ENCODE data around the gene PLAGL1.

The PLAGL1 gene

DNA sequence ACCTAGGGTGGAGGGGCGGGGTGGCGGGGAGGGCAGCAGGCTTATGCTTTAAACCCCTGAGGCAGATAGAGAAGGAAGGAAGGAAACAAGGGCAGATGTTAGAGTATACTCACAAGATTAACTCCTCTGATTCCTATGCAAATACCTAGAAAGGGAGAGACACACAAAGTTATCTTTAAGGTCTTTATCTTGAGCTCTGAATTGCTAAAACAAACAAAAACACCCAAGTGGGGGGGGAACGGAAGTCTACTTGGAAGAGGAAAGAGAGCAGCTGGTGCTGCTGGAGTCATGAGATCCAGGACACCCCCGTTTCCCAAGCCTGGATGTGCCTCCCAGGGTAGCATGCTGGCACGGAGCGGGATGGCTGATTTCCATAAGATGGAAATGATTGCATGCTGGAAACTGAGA, 43.4 kb downstream of the PLAGL1 start:
- no peak for DNase-seq

DNA sequence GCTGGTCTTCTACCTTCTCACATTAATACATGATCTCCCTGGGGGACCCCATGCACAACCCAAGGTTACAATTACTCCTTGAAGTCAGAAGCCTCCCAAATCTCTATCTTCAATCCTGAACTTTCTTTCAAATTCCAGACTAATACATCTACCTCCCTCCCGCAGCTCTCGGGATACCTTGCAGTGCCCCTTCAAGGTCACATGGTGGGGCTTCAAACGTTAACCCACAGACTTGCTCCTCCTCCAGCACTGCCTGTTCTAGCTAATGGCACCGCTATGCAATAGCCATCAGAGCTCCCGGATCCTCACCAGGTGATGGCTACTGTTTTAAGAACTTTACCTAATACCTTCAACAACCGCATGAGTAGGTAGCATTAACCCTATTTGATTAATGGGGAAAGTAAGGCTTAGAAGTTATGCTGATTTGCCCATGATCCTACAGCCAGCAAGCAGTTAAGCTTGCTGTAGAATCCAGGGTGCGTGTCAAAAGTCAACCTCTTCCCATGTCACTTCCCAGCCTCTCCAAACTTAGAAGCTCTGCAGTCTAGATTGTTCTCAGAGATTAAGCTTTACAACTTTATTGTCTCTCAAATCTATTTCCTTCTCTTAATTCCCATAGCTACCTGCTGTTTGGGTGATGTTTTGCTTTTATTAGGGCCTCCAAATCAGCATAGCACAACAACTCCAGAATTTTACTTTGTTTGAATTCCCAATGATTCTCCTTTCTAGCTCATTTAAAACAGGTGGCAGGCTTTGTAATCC, 44.7 kb downstream of the PLAGL1 start:
- no peak for DNase-seq

GRCh38 chr6:143961886-143962878, 45.9 kb downstream of the PLAGL1 start:
- no peak for DNase-seq

GRCh38 chr6:143961066-143961465, 47.0 kb downstream of the PLAGL1 start:
- DNase-seq: no peak

DNA sequence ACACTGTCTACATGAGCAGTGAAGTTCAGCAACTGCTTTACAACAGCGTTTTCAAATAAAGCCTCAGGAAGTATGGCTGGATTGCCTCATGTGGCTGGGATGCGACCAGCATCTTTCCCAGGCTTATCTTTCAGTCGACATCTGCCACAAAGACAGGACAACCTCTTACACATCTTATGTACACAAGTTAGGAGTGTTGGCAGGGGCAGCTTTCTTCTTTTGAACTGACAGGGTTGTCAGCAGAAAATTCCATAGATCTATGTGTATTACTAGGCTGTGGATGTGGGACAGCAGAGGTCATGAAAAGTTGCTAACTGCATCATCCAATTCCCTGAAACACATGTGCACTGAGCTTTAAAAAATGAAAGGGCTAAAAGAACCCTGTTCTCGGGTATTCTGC, 48.1 kb downstream of the PLAGL1 start:
- DNase-seq: no peak

- no peak for DNase-seq
These were observed 49.1 kb downstream of the PLAGL1 start for GRCh38 chr6:143958839-143959399.

DNA sequence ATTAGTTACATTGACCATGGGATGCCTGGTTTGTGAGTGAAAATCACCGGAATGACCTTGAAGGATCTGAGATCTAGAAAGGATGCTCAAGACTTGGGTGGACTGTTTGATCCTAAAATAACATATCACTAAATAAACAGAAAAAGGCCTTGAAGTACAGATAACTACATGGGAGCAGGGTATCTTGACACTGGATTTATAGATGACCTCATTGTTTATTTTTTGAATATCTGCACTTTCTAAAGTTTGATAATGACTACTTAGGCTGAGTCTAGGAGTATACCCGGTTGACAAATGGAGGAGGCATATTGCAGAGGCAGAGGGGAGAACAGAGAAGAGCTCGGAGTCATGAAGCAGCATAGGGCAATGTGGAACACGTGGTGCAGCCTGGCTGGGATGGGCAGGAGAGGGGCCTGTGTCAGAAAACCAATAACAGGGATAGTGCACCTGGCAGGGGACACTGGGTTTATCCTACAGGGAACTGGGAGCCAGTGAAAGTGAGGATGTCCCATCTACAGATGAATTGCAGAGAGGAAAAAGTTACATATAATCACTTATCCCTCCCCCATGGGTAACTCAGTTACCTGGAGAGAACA, 50.3 kb downstream of the PLAGL1 start:
- DNase-seq: no peak

GRCh38 chr6:143955971-143956370, 52.1 kb downstream of the PLAGL1 start:
- no peak for DNase-seq

DNA sequence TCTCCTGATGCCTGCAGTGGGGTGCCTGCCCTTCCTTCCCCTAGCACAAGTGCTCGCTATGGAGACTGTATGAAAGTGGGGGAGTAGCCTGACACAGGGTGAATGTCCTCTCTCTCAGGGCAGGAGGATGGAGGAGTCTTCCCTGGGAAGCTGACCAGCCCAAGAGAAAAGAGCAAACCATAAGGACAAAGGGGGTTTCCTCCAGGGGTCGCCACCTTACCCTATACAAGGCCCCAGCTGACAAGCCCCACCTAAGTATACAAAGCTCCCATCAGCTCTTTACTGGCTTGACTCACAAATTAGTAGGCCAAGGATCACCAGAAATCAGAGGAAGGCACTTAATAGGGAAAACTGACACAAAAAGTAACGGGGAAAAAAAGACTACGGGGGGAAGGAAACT, 54.1 kb downstream of the PLAGL1 start:
- no peak for DNase-seq

- no peak for DNase-seq
These were observed 54.9 kb downstream of the PLAGL1 start for GRCh38 chr6:143952947-143953701.

- DNase-seq: no peak
These were observed 55.8 kb downstream of the PLAGL1 start for GRCh38 chr6:143952060-143952778.

DNA sequence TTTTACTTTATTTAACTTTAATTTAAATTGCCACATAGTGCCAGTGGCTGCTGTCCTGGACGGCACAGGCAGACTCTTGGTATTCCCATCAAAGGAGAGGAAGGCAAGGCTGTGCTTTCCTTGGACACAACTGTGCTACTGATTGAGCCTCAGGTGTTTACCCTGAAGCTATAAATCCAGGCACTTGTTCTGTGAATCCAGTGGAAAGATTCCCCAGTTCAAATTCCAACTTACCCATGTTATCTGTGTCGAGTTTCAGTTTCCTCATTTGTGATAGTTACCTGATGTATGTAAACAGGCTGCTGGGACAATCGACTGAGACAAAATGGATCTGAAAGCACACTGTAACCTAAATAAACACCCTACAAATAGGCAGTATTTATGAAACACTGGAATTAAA, 57.2 kb downstream of the PLAGL1 start:
- no peak for DNase-seq

- no peak for DNase-seq
These were observed 58.1 kb downstream of the PLAGL1 start for GRCh38 chr6:143949962-143950361.

DNA sequence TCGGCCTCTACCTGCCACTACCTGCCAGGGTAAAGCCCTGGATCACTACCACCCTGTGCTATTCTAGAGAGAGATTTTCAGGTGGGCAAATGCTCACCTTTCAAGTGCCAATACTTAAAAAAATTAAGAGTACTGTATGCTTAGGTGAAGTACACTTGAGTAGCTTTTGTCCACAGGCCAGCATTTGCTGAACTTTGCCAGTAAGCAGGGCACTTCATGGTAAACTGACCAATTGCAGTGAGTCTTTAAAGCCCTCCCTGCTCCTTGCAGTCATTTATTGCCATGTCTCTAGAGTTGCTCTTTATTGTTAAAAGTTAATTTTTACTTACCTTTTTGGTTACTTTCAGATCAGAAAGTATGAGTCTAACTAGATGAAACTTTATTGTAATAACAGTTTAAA, 58.5 kb downstream of the PLAGL1 start:
- no peak for DNase-seq

GRCh38 chr6:143948208-143948607, 59.9 kb downstream of the PLAGL1 start:
- DNase-seq: no peak

GRCh38 chr6:143941852-143942627, 66.0 kb downstream of the PLAGL1 start:
- DNase-seq: peak; percentile 47

DNA sequence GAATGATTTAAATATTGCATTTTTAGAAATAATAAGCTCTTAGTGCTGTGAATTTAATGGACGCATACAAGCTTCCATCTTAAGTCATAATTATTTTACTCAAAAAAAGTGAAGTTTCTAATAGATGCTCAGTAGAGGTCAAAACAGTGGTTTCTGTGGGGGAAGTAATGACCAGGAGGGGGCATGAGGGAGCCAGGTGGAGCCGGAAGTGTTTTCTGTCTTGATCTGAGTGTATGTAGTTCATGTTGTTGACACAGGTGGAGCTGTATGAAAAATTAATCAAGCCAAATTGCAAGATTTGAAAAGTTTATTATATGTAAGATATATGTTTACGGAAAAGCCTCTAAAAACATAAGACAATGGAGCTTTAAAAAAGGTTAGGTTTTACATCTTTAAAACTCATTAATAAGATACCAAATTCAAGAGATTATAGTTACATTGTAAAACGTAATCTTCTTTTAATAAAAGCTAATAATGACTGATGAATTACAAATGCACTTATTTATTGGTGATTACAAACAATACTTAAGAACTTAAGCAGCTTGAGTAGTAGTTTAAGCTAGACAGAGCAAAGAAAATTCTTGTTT, 68.0 kb downstream of the PLAGL1 start:
- DNase-seq: peak; percentile 7

- DNase-seq: no peak
These were observed 68.7 kb downstream of the PLAGL1 start for GRCh38 chr6:143939364-143939763.

DNA sequence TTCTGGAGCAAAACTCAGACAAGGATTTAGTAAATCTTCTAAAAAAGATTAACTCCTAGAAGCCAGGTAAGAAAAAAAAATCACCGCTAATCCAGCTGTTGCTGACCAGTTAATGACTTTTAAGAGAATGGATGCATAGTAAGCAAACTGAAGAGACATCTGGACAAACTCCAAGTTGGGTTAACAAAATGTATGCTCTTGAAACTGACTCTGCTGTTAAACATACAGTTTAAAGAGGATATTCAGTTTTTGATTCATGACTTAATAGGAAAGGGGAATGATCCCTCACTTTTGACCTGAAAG, 70.4 kb downstream of the PLAGL1 start:
- DNase-seq: no peak

- DNase-seq: no peak
These were observed 71.0 kb downstream of the PLAGL1 start for GRCh38 chr6:143936778-143937667.

All from GDM1 (cell line).